Natural killer cell (primary cell): ENCODE results near the gene VEZT. TPM values are rescaled to one million over a fixed set of nuclear protein-coding genes. Genes with fewer than 3 reads are reported as not detected.

Source experiments
- ATAC-seq, 3 donors: fragments of 150-1000 bp in 2 of 3; fragments of 200-7000 bp in 1 of 3; cut with Tn5 transposase; 1 replicate in 1 of 3; 2 replicates in 2 of 3; pipeline ENCODE4 v1.10.0; 2021; ENCODE audit warnings: mild to moderate bottlenecking in 2 of 3, moderate library complexity in 2 of 3
- DNase-seq, 2 donors: peaks; one replicate each; pipeline versions ENCODE4 v3.0.0 to v3.0.0-alpha.2; 2013 to 2021; ENCODE audit warnings: mixed read lengths in 1 of 2
- H3K27ac ChIP-seq: one replicate; pipeline ENCODE4 v1.5.1; 2013; ENCODE audit warnings: mild to moderate bottlenecking, low read length
- H3K27me3 ChIP-seq: one replicate; pipeline ENCODE4 v1.6.1; 2013; ENCODE audit warnings: low read length; ENCODE audit not compliant: control insufficient read depth, insufficient read depth
- H3K36me3 ChIP-seq: one replicate; pipeline ENCODE4 v1.6.1; 2013; ENCODE audit warnings: low read length; ENCODE audit not compliant: control insufficient read depth, insufficient read depth
- H3K4me1 ChIP-seq: one replicate; pipeline ENCODE4 v1.6.1; 2013; ENCODE audit warnings: low read length; ENCODE audit not compliant: control insufficient read depth, insufficient read depth
- H3K4me3 ChIP-seq: one replicate; pipeline ENCODE4 v1.5.1; 2013; ENCODE audit warnings: low read length
- H3K9me3 ChIP-seq: one replicate; pipeline ENCODE4 v1.6.1; 2013; ENCODE audit warnings: low read length; ENCODE audit not compliant: control insufficient read depth, insufficient read depth
- H3K27ac Mint-ChIP-seq, 2 donors: one replicate each; pipeline ENCODE4 v1.8.0; 2022; ENCODE audit warnings: mild to moderate bottlenecking in 2 of 2, mixed read lengths in 2 of 2, moderate library complexity in 1 of 2
- H3K27me3 Mint-ChIP-seq, 2 donors: one replicate each; pipeline ENCODE4 v1.8.0; 2022; ENCODE audit warnings: low read depth in 2 of 2, mixed read lengths in 2 of 2
- H3K36me3 Mint-ChIP-seq: one replicate; pipeline ENCODE4 v1.8.0; 2022; ENCODE audit warnings: mixed read lengths
- H3K4me1 Mint-ChIP-seq, 2 donors: one replicate each; pipeline ENCODE4 v1.8.0; 2022; ENCODE audit warnings: mixed read lengths in 2 of 2
- H3K4me3 Mint-ChIP-seq: one replicate; pipeline ENCODE4 v1.8.0; 2022; ENCODE audit warnings: mild to moderate bottlenecking, moderate library complexity, mixed read lengths
- H3K9me3 Mint-ChIP-seq, 2 donors: one replicate each; pipeline ENCODE4 v1.8.0; 2022; ENCODE audit warnings: mixed read lengths in 2 of 2
- CTCF ChIP-seq: fragments of 200-600 bp; IDR thresholded peaks from one replicate; pipeline ENCODE4 v1.8.0; 2022; ENCODE audit warnings: antibody characterized with exemption
- WGBS: methylation state at CpG from one replicate; pipeline ENCODE4 v1.1.7; 2013; ENCODE audit warnings: missing lambda C conversion rate; ENCODE audit not compliant: insufficient coverage; 5-methylcytosine and 5-hydroxymethylcytosine counted together
- intact Hi-C: fragments of 100-400 bp; cut with micrococcal nuclease; formaldehyde crosslinking; loops from one replicate; pipeline ENCODE4 v1.14.2; 2022
- total RNA-seq, 4 donors: library from RNA; stranded (reverse); fragments of 120-200 nt in 1 of 4; gene quantifications; one replicate each; pipeline versions ENCODE4 v1.2.3 to v1.2.4, GENCODE V29; 2013 to 2022

VEZT gene
- total RNA-seq, 3 donors from 2014 or later (not counting 1 experiment from before 2014, with no cell fraction given) = 32.7 to 37.0 (median 35.1) TPM

GRCh38 chr12:95220726-95221125 is 3.1 kb downstream of the VEZT start:
- Mint-ChIP-seq H3K4me3 (no peak overlapping the region), H3K27ac (no peak overlapping the region), H3K27me3 (peaks cover 0 to under 1% of the 10 kb centered on the region in 2 donors), H3K9me3 (no peaks in the 10 kb centered on the region), H3K4me1 (peaks cover 37 to 40% of the 10 kb centered on the region in 2 donors), H3K36me3 (peaks cover 6% of the 10 kb centered on the region)
- no peak for TF ChIP-seq CTCF
- no peaks in the 10 kb centered on the region for H3K9me3 ChIP-seq
- H3K27ac ChIP-seq = no peak overlapping the region
- ATAC-seq (no peak), DNase-seq (no peak)
- H3K4me3 ChIP-seq = no peak overlapping the region
- intact Hi-C loops = no loop called here
- peaks cover 2% of the 10 kb centered on the region for H3K36me3 ChIP-seq
- H3K4me1 ChIP-seq = peaks cover 10% of the 10 kb centered on the region
- peaks cover 5% of the 10 kb centered on the region for H3K27me3 ChIP-seq

GRCh38 chr12:95224202-95225170 is 6.9 kb downstream of the VEZT start:
- Mint-ChIP-seq H3K27me3 (no peaks in the 10 kb centered on the region), H3K4me3 (no peak overlapping the region), H3K36me3 (no peaks in the 10 kb centered on the region), H3K4me1 (peaks cover 9 to 10% of the 10 kb centered on the region in 2 donors), H3K9me3 (no peaks in the 10 kb centered on the region), H3K27ac (no peak overlapping the region)
- Histone ChIP-seq H3K9me3 (no peaks in the 10 kb centered on the region), H3K4me3 (no peak overlapping the region), H3K4me1 (no peaks in the 10 kb centered on the region), H3K27me3 (no peaks in the 10 kb centered on the region), H3K27ac (no peak overlapping the region), H3K36me3 (peaks cover 2% of the 10 kb centered on the region)
- TF ChIP-seq CTCF = no peak
- WGBS = 96% methylated on average over 8 of the region's 8 CpGs
- intact Hi-C loops = no loop called here
- ATAC-seq = no peak
- DNase-seq = no peak

- Histone ChIP-seq H3K9me3 (no peaks in the 10 kb centered on the region), H3K4me3 (no peak overlapping the region), H3K27ac (no peak overlapping the region), H3K36me3 (peaks cover 2% of the 10 kb centered on the region), H3K27me3 (no peaks in the 10 kb centered on the region), H3K4me1 (no peaks in the 10 kb centered on the region)
- WGBS = 89% methylated on average over 1 of the region's 1 CpG
- no peaks in the 10 kb centered on the region for H3K9me3 Mint-ChIP-seq
- H3K27ac Mint-ChIP-seq = no peak overlapping the region
- TF ChIP-seq CTCF = no peak
- no peaks in the 10 kb centered on the region for H3K36me3 Mint-ChIP-seq
- no peaks in the 10 kb centered on the region for H3K27me3 Mint-ChIP-seq
- peaks cover 12 to 15% of the 10 kb centered on the region in 2 donors for H3K4me1 Mint-ChIP-seq
- no peak for ATAC-seq
- no peak for DNase-seq
- H3K4me3 Mint-ChIP-seq = no peak overlapping the region
- intact Hi-C loops = no loop called here
Measured at GRCh38 chr12:95225645-95226212, 8.1 kb downstream of the VEZT start.
